SIG-M5 treated with dmso at 0.1 percent for 504 hours (cell line): Measurements from ENCODE around the gene OPCML.

Source experiments
- DNase-seq: peaks from one replicate; lab custom pipeline; 2025; ENCODE audit not compliant: unreplicated experiment; lab: John Stamatoyannopoulos, UW

The OPCML gene

GRCh38 chr11:133303262-133303661 is 229.0 kb downstream of the OPCML start:
- DNase-seq: no peak

GRCh38 chr11:133302056-133302455 is 230.2 kb downstream of the OPCML start:
- no peak for DNase-seq

GRCh38 chr11:133300666-133301065 is 231.6 kb downstream of the OPCML start:
- DNase-seq: no peak

GRCh38 chr11:133291780-133292179 is 240.5 kb downstream of the OPCML start:
- DNase-seq: no peak

GRCh38 chr11:133285359-133285758 is 246.9 kb downstream of the OPCML start:
- DNase-seq: no peak

GRCh38 chr11:133284156-133284555 is 248.1 kb downstream of the OPCML start:
- no peak for DNase-seq

- no peak for DNase-seq
These were observed 254.4 kb downstream of the OPCML start for GRCh38 chr11:133277886-133278285.

GRCh38 chr11:133271871-133272776 is 260.2 kb downstream of the OPCML start:
- DNase-seq: no peak

- no peak for DNase-seq
These were observed 261.1 kb downstream of the OPCML start for GRCh38 chr11:133271206-133271605.

GRCh38 chr11:133269267-133269666 is 263.0 kb downstream of the OPCML start:
- no peak for DNase-seq

- no peak for DNase-seq
These were observed 265.3 kb downstream of the OPCML start for GRCh38 chr11:133266986-133267385.

GRCh38 chr11:133265530-133266035 is 266.7 kb downstream of the OPCML start:
- DNase-seq: no peak

- DNase-seq: no peak
These were observed 269.0 kb downstream of the OPCML start for GRCh38 chr11:133263332-133263731.

- no peak for DNase-seq
These were observed 273.6 kb downstream of the OPCML start for GRCh38 chr11:133258751-133259150.

GRCh38 chr11:133254601-133255000 is 277.7 kb downstream of the OPCML start:
- no peak for DNase-seq

GRCh38 chr11:133253570-133253969 is 278.7 kb downstream of the OPCML start:
- DNase-seq: no peak

GRCh38 chr11:133251841-133252240 is 280.5 kb downstream of the OPCML start:
- no peak for DNase-seq

- no peak for DNase-seq
These were observed 282.8 kb downstream of the OPCML start for GRCh38 chr11:133249530-133249929.

GRCh38 chr11:133249065-133249464 is 283.2 kb downstream of the OPCML start:
- DNase-seq: no peak

GRCh38 chr11:133243832-133244231 is 288.5 kb downstream of the OPCML start:
- no peak for DNase-seq

- no peak for DNase-seq
These were observed 291.2 kb downstream of the OPCML start for GRCh38 chr11:133240908-133241655.

- no peak for DNase-seq
These were observed 292.7 kb downstream of the OPCML start for GRCh38 chr11:133239575-133239974.
